Endothelial cell of umbilical vein (primary cell): ENCODE measurements around the gene LPIN1. TPM values are rescaled to one million over a fixed set of nuclear protein-coding genes. Genes with fewer than 3 reads are reported as not detected.
"Not testable (repeated sequence)": the region's sequence is repeated elsewhere in the genome, so short reads cannot be mapped to it uniquely, and the experiment has no call there.

Experiments used
- BruUV-seq: library from RNA; stranded (reverse); fragments of 400-500 nt; replicated peaks from 2 replicates; lab custom pipeline; 2021; lab: Mats Ljungman, UMichigan
- CTCF ChIA-PET: fragments of 300-600, 350-600 bp; sonication (Branson Sonifier 250); formaldehyde crosslinking; loops from one replicate; lab custom pipeline; 2021; ENCODE audit warnings: antibody characterized with exemption, inconsistent platforms; lab: Charles Lee
- POLR2A ChIA-PET: fragments of 300-600, 350-600 bp; sonication (Branson Sonifier 250); formaldehyde crosslinking; loops from one replicate; lab custom pipeline; 2021; ENCODE audit warnings: antibody characterized with exemption, inconsistent platforms; lab: Charles Lee
- DNase-seq: peaks from one replicate; pipeline ENCODE4 v3.0.0-alpha.2; 2011; ENCODE audit warnings: low read depth, low spot score
- FAIRE-seq: peaks from 2 replicates; lab custom pipeline; 2011; peaks lifted over from hg19 to GRCh38; lab: Jason Lieb, UNC
- H2AFZ ChIP-seq: 2 replicates; pipeline ENCODE4 v1.6.0; 2012; ENCODE audit warnings: low read depth, low read length, control low read depth, inconsistent platforms
- H3K27ac ChIP-seq: 2 replicates; pipeline ENCODE4 v1.5.1; 2011; ENCODE audit warnings: low read depth, mild to moderate bottlenecking, control low read depth, low read length, moderate library complexity; ENCODE audit not compliant: insufficient read depth
- H3K27me3 ChIP-seq, 2 experiments: 2 replicates each; pipeline versions ENCODE4 v1.6.0 to v1.6.1; 2011; ENCODE audit warnings: low read length in 2 of 2, mixed read lengths in 1 of 2; ENCODE audit not compliant: control insufficient read depth in 2 of 2, insufficient read depth in 2 of 2
- H3K36me3 ChIP-seq, 2 experiments: 2 replicates in 1 of 2; 3 replicates in 1 of 2; pipeline ENCODE4 v1.5.1; 2011; ENCODE audit warnings: low read length in 2 of 2, mild to moderate bottlenecking in 1 of 2, moderate library complexity in 1 of 2; ENCODE audit not compliant: control insufficient read depth in 2 of 2, insufficient read depth in 2 of 2; ENCODE audit errors: extremely low read depth in 1 of 2
- H3K4me1 ChIP-seq: 3 replicates; pipeline ENCODE4 v1.5.1; 2011; ENCODE audit warnings: mild to moderate bottlenecking, low read length; ENCODE audit not compliant: control insufficient read depth, insufficient read depth; ENCODE audit errors: extremely low read depth
- H3K4me2 ChIP-seq: 2 replicates; pipeline ENCODE4 v1.6.1; 2011; ENCODE audit warnings: low read length, control low read depth, mixed read lengths; ENCODE audit not compliant: insufficient read depth
- H3K4me3 ChIP-seq, 3 experiments: fragments of 200-600 bp in 1 of 3; sonication (generic), shearing (Covaris generic) in 1 of 3; replicated peaks in 1 of 3; 2 replicates each; pipeline ENCODE4 v1.5.1; 2011 to 2016; ENCODE audit warnings: control low read depth in 3 of 3, low read length in 3 of 3, mild to moderate bottlenecking in 2 of 3, inconsistent platforms in 1 of 3, low read depth in 1 of 3, moderate library complexity in 1 of 3; ENCODE audit not compliant: insufficient read depth in 1 of 3
- H3K79me2 ChIP-seq: 2 replicates; pipeline ENCODE4 v1.6.0; 2012; ENCODE audit warnings: low read length, inconsistent platforms; ENCODE audit not compliant: control insufficient read depth, insufficient read depth
- H3K9ac ChIP-seq: replicated peaks from 2 replicates; pipeline ENCODE3; 2011; ENCODE audit warnings: low read length, control low read depth; ENCODE audit not compliant: insufficient read depth; ENCODE audit errors: extremely low read depth
- H3K9me1 ChIP-seq: replicated peaks from 3 replicates; pipeline ENCODE4 v1.6.0; 2011; ENCODE audit warnings: mild to moderate bottlenecking, low read length; ENCODE audit not compliant: control insufficient read depth, insufficient read depth; ENCODE audit errors: extremely low read depth
- H3K9me3 ChIP-seq: replicated peaks from 2 replicates; pipeline ENCODE4 v1.5.1; 2012; ENCODE audit warnings: low read length, inconsistent platforms; ENCODE audit not compliant: control insufficient read depth, insufficient read depth
- H4K20me1 ChIP-seq: replicated peaks from 2 replicates; pipeline ENCODE3; 2011; ENCODE audit warnings: mild to moderate bottlenecking, low read length; ENCODE audit not compliant: control insufficient read depth, insufficient read depth; ENCODE audit errors: extremely low read depth
- CTCF ChIP-seq, 2 donors: IDR thresholded peaks; 1 replicate in 1 of 2; 2 replicates in 1 of 2; pipeline ENCODE4 v1.5.1; 2011; ENCODE audit warnings: low read length in 2 of 2, mild to moderate bottlenecking in 2 of 2, moderate library complexity in 2 of 2, control low read depth in 1 of 2, inconsistent platforms in 1 of 2, low read depth in 1 of 2; ENCODE audit not compliant: insufficient read depth in 1 of 2; ENCODE audit errors: extremely low read depth in 1 of 2
- JUN ChIP-seq: IDR thresholded peaks from 2 replicates; pipeline ENCODE4 v1.6.1; 2011; ENCODE audit warnings: borderline replicate concordance, low read depth; ENCODE audit not compliant: insufficient read length, insufficient read depth
- POLR2A ChIP-seq: IDR thresholded peaks from 2 replicates; pipeline ENCODE4 v1.6.1; 2012; ENCODE audit warnings: low read depth, mild to moderate bottlenecking, control low read depth, low read length
- dilution Hi-C: fragments of 300-500 bp; cut with MboI; formaldehyde crosslinking; loops from one replicate; pipeline ENCODE4 v1.15.0; 2019; ENCODE audit warnings: low sequenced_read_pairs; ENCODE audit not compliant: extremely low pct_ligation_motif_present
- intact Hi-C: fragments of 100-400 bp; cut with micrococcal nuclease; formaldehyde crosslinking; loops from one replicate; pipeline ENCODE4 v1.10.0; 2022
- polyA plus RNA-seq, 4 experiments: library from polyadenylated mRNA; depleted of rRNA in 3 of 4; stranded (reverse) in 3 of 4; unstranded in 1 of 4; fragments of >200 nt; gene quantifications; 2 replicates each; pipeline versions ENCODE4 v1.2.1 to v1.2.3, GENCODE V29; 2011 to 2012; ENCODE audit warnings: missing spikeins in 1 of 4
- total RNA-seq: library from RNA; stranded (reverse); gene quantifications from 2 replicates; pipeline ENCODE4 v1.2.3, GENCODE V29; 2021

Gene LPIN1
- total and polyA plus RNA-seq, 2 donors (not counting 3 experiments of a cell fraction or from before 2014, with no cell fraction given), result 26.6 to 80.4 TPM

GRCh38 chr2:11858883-11859282, 112.5 kb downstream of the LPIN1 start:
- Histone ChIP-seq H4K20me1 (no peaks in the 10 kb centered on the region), H3K9ac (no peak overlapping the region), H3K9me1 (no peaks in the 10 kb centered on the region), H3K27me3 (peaks cover 3 to 11% of the 10 kb centered on the region in 2 experiments), H3K4me3 (no peak overlapping the region), H3K79me2 (no peaks in the 10 kb centered on the region), H2AFZ (no peak overlapping the region), H3K4me2 (no peak overlapping the region), H3K27ac (no peak overlapping the region), H3K4me1 (peaks cover 2% of the 10 kb centered on the region), H3K36me3 (no peaks in the 10 kb centered on the region), H3K9me3 (no peaks in the 10 kb centered on the region)
- no peak for TF ChIP-seq JUN
- TF ChIP-seq POLR2A, result no peak
- no peak for TF ChIP-seq CTCF (IDR thresholded peaks at IDR 0.05; ENCODE audit: extremely low read depth in 1 of 2, insufficient read depth in 1 of 2, low read depth in 1 of 2, low read length in 2 of 2)
- intact Hi-C loops (no loop called here), dilution Hi-C loops (no loop called here)
- FAIRE-seq (no peak), DNase-seq (no peak)
- ChIA-PET CTCF (no interaction called here), POLR2A (no interaction called here)
- no TSS peak for BruUV-seq

GRCh38 chr2:11859975-11860374, 113.5 kb downstream of the LPIN1 start:
- H4K20me1 ChIP-seq, BruUV-seq, POLR2A ChIA-PET, H3K27ac ChIP-seq, FAIRE-seq, DNase-seq, dilution Hi-C loops, H3K9me1 ChIP-seq, H3K4me1 ChIP-seq, H3K9ac ChIP-seq, H3K4me2 ChIP-seq, H2AFZ ChIP-seq, H3K4me3 ChIP-seq, H3K36me3 ChIP-seq, H3K79me2 ChIP-seq, H3K9me3 ChIP-seq: not testable (repeated sequence)
- peaks cover 3 to 11% of the 10 kb centered on the region in 2 experiments for H3K27me3 ChIP-seq
- intact Hi-C loops, result loop anchor here (5.0 to 10.0 kb wide), 5 partner anchors 137 to 695 kb away; no protein-coding TSS in a partner anchor
- CTCF ChIA-PET, result interaction anchor here (1.4 kb wide), 1 partner anchor 1147 kb away, joined by 3 read pairs; no protein-coding TSS in a partner anchor
